ENCODE measurements around the gene IRF3. TPM values are rescaled to one million over a fixed set of nuclear protein-coding genes. Genes with fewer than 3 reads are reported as not detected.

Gene IRF3
- total and polyA plus RNA-seq, 2 of the 4 experiments (the other 2 are of a cell fraction) = 39.6 to 65.2 TPM

DNA sequence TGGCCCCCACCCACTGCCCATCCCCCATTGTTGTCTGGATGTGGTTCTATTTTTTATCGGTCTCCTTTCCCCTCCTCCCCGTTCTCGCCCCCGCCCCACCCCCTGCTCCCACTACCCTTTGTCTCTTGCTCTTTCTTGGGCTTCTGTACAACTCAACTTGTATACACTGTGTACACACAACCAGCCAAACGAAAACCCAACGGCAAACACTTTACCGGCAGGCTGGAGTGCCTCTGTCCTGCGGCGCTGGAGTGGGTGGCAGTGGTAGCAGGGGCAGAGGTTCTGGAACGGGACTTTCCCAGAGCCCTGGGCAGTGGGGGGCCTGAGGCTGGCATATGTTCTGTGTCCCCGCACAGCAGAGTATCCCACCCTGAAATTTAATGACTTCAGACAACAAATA, 39.4 kb downstream of the IRF3 start:
- H3K9me3 ChIP-seq (ENCODE audit: control insufficient read depth, insufficient read depth, low read length) = no peaks in the 10 kb centered on the region
- no peak overlapping the region for H2BK120ac ChIP-seq (ENCODE audit: low read depth, low read length)
- H2AFZ ChIP-seq (replicated peaks; ENCODE audit: low read length, poor library complexity) = no peak overlapping the region
- no CpG with 5 or more reads among the region's 11 CpGs for WGBS, 2 experiments (ENCODE audit: extremely low coverage in 2 of 2, insufficient read length in 1 of 2)
- H3K23ac ChIP-seq (ENCODE audit: low read depth, low read length) = no peak overlapping the region
- no peak overlapping the region for H2BK15ac ChIP-seq (ENCODE audit: low read depth, low read length)
- no peak overlapping the region for H3K9ac ChIP-seq (ENCODE audit: low read depth, low read length)
- POLR2A ChIA-PET (ENCODE audit: unreplicated experiment) = no interaction called here
- H2BK20ac ChIP-seq (ENCODE audit: low read depth, low read length) = no peak overlapping the region
- H2BK5ac ChIP-seq (ENCODE audit: low read depth, low read length, poor library complexity, severe bottlenecking) = no peak overlapping the region
- H3K9me1 ChIP-seq (ENCODE audit: insufficient read depth, low read length) = no peaks in the 10 kb centered on the region
- CTCF ChIA-PET = no interaction called here
- H2AK9ac ChIP-seq (replicated peaks; ENCODE audit: low read depth, low read length, poor library complexity) = no peak overlapping the region
- H3K4me1 ChIP-seq (ENCODE audit: control insufficient read depth, insufficient read depth, low read length) = peaks cover 2% of the 10 kb centered on the region; the same call in 1 of the 2 replicates
- DNase-seq (no peak), ATAC-seq (ENCODE audit: low read depth) (no peak)
- intact Hi-C loops (cut with micrococcal nuclease) = no loop called here
- H3K27me3 ChIP-seq (ENCODE audit: control insufficient read depth, insufficient read depth, low read length) = no peaks in the 10 kb centered on the region
- no peak overlapping the region for H3K27ac ChIP-seq (ENCODE audit: insufficient read depth, low read length)
- H3K36me3 ChIP-seq (ENCODE audit: control insufficient read depth, insufficient read depth, low read length) = peaks cover 30% of the 10 kb centered on the region
- dilution Hi-C loops (cut with HindIII; ENCODE audit: low sequenced_read_pairs, unreplicated experiment) = no loop called here
- no peak overlapping the region for H4K5ac ChIP-seq (ENCODE audit: low read depth, low read length)
- no peak overlapping the region for H3K56ac ChIP-seq (ENCODE audit: extremely low read depth, insufficient read depth, low read length)
- H4K20me1 ChIP-seq (ENCODE audit: insufficient read depth, low read length) = no peaks in the 10 kb centered on the region; the same call in 1 of the 2 replicates
- H3K14ac ChIP-seq (replicated peaks; ENCODE audit: low read depth, low read length) = no peak overlapping the region
- no peak overlapping the region for H3K4me2 ChIP-seq (ENCODE audit: low read depth, low read length)
- no peak overlapping the region for H4K91ac ChIP-seq (ENCODE audit: insufficient read depth, low read depth, low read length)
- H3K79me1 ChIP-seq (ENCODE audit: low read depth in 1 of 2, low read length in 2 of 2) = peaks cover 0 to 19% of the 10 kb centered on the region in 2 experiments; a peak in 2 of 4 replicates
- no peak for TF ChIP-seq NFE2L2 (IDR thresholded peaks at IDR 0.05; ENCODE audit: low read depth, low read length)
- TF ChIP-seq, protein P1, sequence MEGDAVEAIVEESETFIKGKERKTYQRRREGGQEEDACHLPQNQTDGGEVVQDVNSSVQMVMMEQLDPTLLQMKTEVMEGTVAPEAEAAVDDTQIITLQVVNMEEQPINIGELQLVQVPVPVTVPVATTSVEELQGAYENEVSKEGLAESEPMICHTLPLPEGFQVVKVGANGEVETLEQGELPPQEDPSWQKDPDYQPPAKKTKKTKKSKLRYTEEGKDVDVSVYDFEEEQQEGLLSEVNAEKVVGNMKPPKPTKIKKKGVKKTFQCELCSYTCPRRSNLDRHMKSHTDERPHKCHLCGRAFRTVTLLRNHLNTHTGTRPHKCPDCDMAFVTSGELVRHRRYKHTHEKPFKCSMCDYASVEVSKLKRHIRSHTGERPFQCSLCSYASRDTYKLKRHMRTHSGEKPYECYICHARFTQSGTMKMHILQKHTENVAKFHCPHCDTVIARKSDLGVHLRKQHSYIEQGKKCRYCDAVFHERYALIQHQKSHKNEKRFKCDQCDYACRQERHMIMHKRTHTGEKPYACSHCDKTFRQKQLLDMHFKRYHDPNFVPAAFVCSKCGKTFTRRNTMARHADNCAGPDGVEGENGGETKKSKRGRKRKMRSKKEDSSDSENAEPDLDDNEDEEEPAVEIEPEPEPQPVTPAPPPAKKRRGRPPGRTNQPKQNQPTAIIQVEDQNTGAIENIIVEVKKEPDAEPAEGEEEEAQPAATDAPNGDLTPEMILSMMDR (conservative IDR thresholded peaks at IDR 0.05; ENCODE audit: low read depth, low read length) = no peak
- no peak for TF ChIP-seq MAZ (IDR thresholded peaks at IDR 0.05; ENCODE audit: borderline replicate concordance, low read depth, low read length)
- TF ChIP-seq CEBPB (IDR thresholded peaks at IDR 0.05; ENCODE audit: low read depth, low read length) = no peak
- TF ChIP-seq POLR2A (IDR thresholded peaks at IDR 0.05; ENCODE audit: low read depth, low read length) = no peak
- no peak for TF ChIP-seq RCOR1 (IDR thresholded peaks at IDR 0.05; ENCODE audit: insufficient replicate concordance, low read length)
- TF ChIP-seq RFX5 (IDR thresholded peaks at IDR 0.05; ENCODE audit: low read depth, low read length) = no peak
- TF ChIP-seq MXI1 (IDR thresholded peaks at IDR 0.05; ENCODE audit: borderline replicate concordance, low read depth, low read length) = no peak
- H3K4ac ChIP-seq (ENCODE audit: low read depth, low read length) = no peak overlapping the region
- H3K4me3 ChIP-seq (ENCODE audit: insufficient read depth, low read depth, low read length) = no peak overlapping the region
- H2AK5ac ChIP-seq (ENCODE audit: low read depth, low read length) = no peak overlapping the region
- BruUV-seq (replicated peaks) = no TSS peak
- no peak overlapping the region for H3K18ac ChIP-seq (ENCODE audit: low read depth, low read length)
- no peak overlapping the region for H4K8ac ChIP-seq (ENCODE audit: low read depth in 2 of 2, low read length in 2 of 2)
- in situ Hi-C loops (cut with MboI; ENCODE audit: low sequenced_read_pairs) = no loop called here

Measured in IMR-90 (cell line).